GM12878 (cell line): ENCODE data around the gene DYNLT4. TPM values are rescaled to one million over a fixed set of nuclear protein-coding genes. Genes with fewer than 3 reads are reported as not detected.

Experiments
- BCL3 ChIP-seq: IDR thresholded peaks from 2 replicates; pipeline ENCODE4 v1.6.1; 2011; ENCODE audit warnings: borderline replicate concordance, low read depth, mild to moderate bottlenecking, moderate library complexity, low read length; ENCODE audit not compliant: insufficient read depth, poor library complexity, severe bottlenecking
- DPF2 ChIP-seq: fragments of 450-650 bp; IDR thresholded peaks from 2 replicates; pipeline ENCODE4 v1.6.1; 2017; ENCODE audit warnings: mild to moderate bottlenecking
- HSF1 ChIP-seq: fragments of 150-350 bp; IDR thresholded peaks from 2 replicates; pipeline ENCODE4 v1.6.1; 2014; ENCODE audit warnings: mild to moderate bottlenecking, low read depth, low read length
- POLR2A ChIP-seq: IDR thresholded peaks from 2 replicates; pipeline ENCODE4 v1.6.1; 2011; ENCODE audit warnings: low read depth, mild to moderate bottlenecking, low read length
- POLR2AphosphoS2 ChIP-seq: IDR thresholded peaks from 2 replicates; pipeline ENCODE4 v1.6.1; 2011; ENCODE audit warnings: low read depth, mild to moderate bottlenecking, low read length, improper control_type of control experiment, moderate library complexity
- REST ChIP-seq: IDR thresholded peaks from 2 replicates; pipeline ENCODE4 v1.6.1; 2012; ENCODE audit warnings: mild to moderate bottlenecking, low read depth, low read length
- SREBF2 ChIP-seq: IDR thresholded peaks from 2 replicates; pipeline ENCODE4 v1.6.1; 2012; ENCODE audit warnings: mild to moderate bottlenecking, low read length
- polyA plus RNA-seq, 11 experiments: library from polyadenylated mRNA; depleted of rRNA in 4 of 11; unstranded in 6 of 11; stranded (reverse) in 5 of 11; fragments of >200 nt; fragmentation: Nextera tagmentation in 4 of 11; fragmentation: Illumina TruSeq in 1 of 11; extraction: Ambion mirVana in 4 of 11; extraction: Trizol in 1 of 11; gene quantifications; 1 replicate in 1 of 11; 2 replicates in 10 of 11; pipeline versions ENCODE4 v1.2.1 to v1.2.3, GENCODE V29; 2011 to 2016; ENCODE audit warnings: inconsistent platforms in 2 of 11, missing spikeins in 2 of 11, low read depth in 1 of 11
- total RNA-seq, 4 experiments: library from RNA; depleted of rRNA in 3 of 4; stranded (reverse); fragments of >200 nt in 3 of 4; fragmentation: Illumina TruSeq in 1 of 4; extraction: Trizol in 1 of 4; gene quantifications; 2 replicates each; pipeline versions ENCODE4 v1.2.1 to v1.2.3, GENCODE V29; 2013 to 2021

The DYNLT4 gene
- total and polyA plus RNA-seq, 10 of the 15 experiments (the other 5 are each of a cell fraction or from before 2014, with no cell fraction given) = 0.23 to 0.28 TPM; not detected in 8

- TF ChIP-seq BCL3 = no peak
- TF ChIP-seq POLR2A = no peak
- TF ChIP-seq SREBF2 = no peak
- no peak for TF ChIP-seq DPF2
- no peak for TF ChIP-seq POLR2AphosphoS2
- TF ChIP-seq HSF1 = no peak
- no peak for TF ChIP-seq REST
Measured at GRCh38 chr1:44790968-44791801, 16.0 kb downstream of the DYNLT4 start (continued).
